Vagina (tissue), 2 donors: ENCODE results near the gene CYP4A22. TPM values are rescaled to one million over a fixed set of nuclear protein-coding genes. Genes with fewer than 3 reads are reported as not detected.

ENCODE experiments used
- DNase-seq, 2 donors: peaks; one replicate each; pipeline ENCODE4 v3.0.0-alpha.2; 2017; ENCODE audit errors: extremely low spot score in 2 of 2
- H3K27ac ChIP-seq: fragments of 200-600 bp; sonication (generic); one replicate; pipeline ENCODE4 v1.5.1; 2019
- H3K27me3 ChIP-seq: fragments of 200-600 bp; sonication (generic); one replicate; pipeline ENCODE4 v1.5.1; 2019
- H3K36me3 ChIP-seq, 2 donors: fragments of 200-600 bp; sonication (generic); one replicate each; pipeline ENCODE4 v1.5.1; 2017 to 2019
- H3K4me1 ChIP-seq: fragments of 200-600 bp; sonication (generic); one replicate; pipeline ENCODE4 v1.5.1; 2019
- H3K4me3 ChIP-seq, 2 donors: fragments of 200-600 bp; sonication (generic); 1 replicate in 1 of 2; 2 replicates in 1 of 2; pipeline ENCODE4 v1.5.1; 2016 to 2019
- H3K9me3 ChIP-seq: fragments of 200-600 bp; sonication (generic); one replicate; pipeline ENCODE4 v1.5.1; 2019
- CTCF ChIP-seq, 3 experiments: fragments of 450-650 bp in 2 of 3; fragments of 200-600 bp in 1 of 3; sonication (generic) in 1 of 3; IDR thresholded peaks; one replicate each; pipeline ENCODE4 v1.5.1; 2017 to 2019; ENCODE audit warnings: antibody characterized with exemption in 3 of 3, mild to moderate bottlenecking in 2 of 3, moderate library complexity in 2 of 3
- POLR2A ChIP-seq, 2 donors: fragments of 450-650 bp; IDR thresholded peaks; one replicate each; pipeline ENCODE4 v1.6.1; 2017; ENCODE audit warnings: antibody characterized with exemption in 2 of 2, mild to moderate bottlenecking in 2 of 2, moderate library complexity in 2 of 2
- POLR2AphosphoS5 ChIP-seq, 2 donors: sonication (generic); formaldehyde crosslinking; IDR thresholded peaks; one replicate each; pipeline ENCODE4 v1.9.0; 2017; ENCODE audit warnings: antibody characterized with exemption in 2 of 2, mild to moderate bottlenecking in 2 of 2, low read depth in 1 of 2; ENCODE audit not compliant: insufficient read depth in 1 of 2
- intact Hi-C: fragments of 100-400 bp; cut with DNase I; formaldehyde crosslinking; loops from one replicate; pipeline ENCODE4 v1.15.1; 2023
- total RNA-seq: library from RNA; depleted of rRNA; stranded (reverse); fragments of >200 nt; gene quantifications from one replicate; pipeline ENCODE4 v1.2.3, GENCODE V29; 2016

CYP4A22 gene
- total RNA-seq, 1 donor from 2014 or later: not detected

DNA sequence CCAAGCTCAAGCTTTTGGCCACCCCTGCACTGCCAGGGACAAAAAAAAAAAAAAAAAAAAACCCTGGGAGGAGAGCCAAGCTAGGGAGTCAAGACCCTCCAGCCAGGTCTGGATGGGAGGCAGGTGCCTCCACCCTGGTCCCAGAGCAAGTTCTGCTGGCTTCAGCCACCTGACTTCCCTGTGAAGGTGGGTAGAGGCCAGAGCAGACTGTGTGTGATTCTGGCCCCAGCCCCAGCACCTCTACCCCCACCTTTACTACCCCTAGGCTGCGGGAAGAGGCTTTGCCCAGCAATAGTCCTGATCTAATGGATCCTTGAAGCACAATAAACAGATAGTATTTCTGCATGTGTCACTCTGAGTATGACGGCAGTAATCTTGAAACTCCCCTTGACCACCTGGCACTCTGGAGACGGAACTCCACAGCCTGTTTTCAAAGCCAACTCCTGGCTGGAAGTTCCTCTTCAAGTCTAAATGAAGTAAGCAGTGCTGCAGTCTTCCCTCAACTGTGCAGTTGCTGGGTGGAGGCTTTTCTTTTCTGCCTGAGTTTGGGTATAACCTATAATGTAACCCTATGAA is 42.8 kb downstream of the CYP4A22 start:
- Histone ChIP-seq H3K4me3 (peak overlapping the region; percentile 40), H3K4me1 (peaks cover 9% of the 10 kb centered on the region), H3K36me3 (no peaks in the 10 kb centered on the region), H3K27me3 (no peaks in the 10 kb centered on the region), H3K9me3 (no peaks in the 10 kb centered on the region), H3K27ac (no peak overlapping the region)
- TF ChIP-seq POLR2A (IDR thresholded peaks at IDR 0.05): no peak
- DNase-seq: peak in 1 of 2 donors; percentile 75
- intact Hi-C loops: loop anchor here (10.0 kb wide), 2 partner anchors 245 to 545 kb away; no protein-coding TSS in a partner anchor

DNA sequence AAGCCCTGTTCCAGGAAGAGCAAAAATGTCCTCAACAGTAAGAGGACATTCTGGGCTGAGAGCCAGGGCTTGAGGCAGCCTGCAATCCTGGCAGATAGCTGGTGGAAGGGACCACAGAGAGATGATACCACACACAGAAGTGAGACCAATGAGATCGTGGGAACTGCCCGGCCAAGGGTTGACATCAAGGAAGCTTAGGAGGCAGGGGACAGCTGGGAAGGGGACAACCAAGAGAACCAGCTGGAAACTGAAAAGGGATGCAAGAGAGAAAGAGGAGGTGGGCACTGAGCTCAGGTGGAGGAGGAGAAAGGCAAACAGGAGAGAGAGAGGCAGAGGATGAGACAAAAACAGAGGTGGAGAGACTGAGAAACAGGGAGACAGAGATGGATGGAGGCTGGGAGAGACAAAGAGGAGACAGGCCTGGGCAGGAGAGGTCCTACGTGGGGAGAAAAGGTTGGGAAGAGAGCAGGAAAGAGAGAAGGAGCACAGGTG is 43.4 kb downstream of the CYP4A22 start:
- Histone ChIP-seq H3K4me3 (no peak overlapping the region), H3K27me3 (no peaks in the 10 kb centered on the region), H3K9me3 (no peaks in the 10 kb centered on the region), H3K4me1 (peaks cover 9% of the 10 kb centered on the region), H3K27ac (no peak overlapping the region), H3K36me3 (no peaks in the 10 kb centered on the region)
- intact Hi-C loops: loop anchor here (10.0 kb wide), 2 partner anchors 244 to 544 kb away; no protein-coding TSS in a partner anchor
- peak in 1 of 2 donors; percentile 75 for DNase-seq
- TF ChIP-seq POLR2A (IDR thresholded peaks at IDR 0.05) (no peak), POLR2AphosphoS5 (IDR thresholded peaks at IDR 0.05; ENCODE audit: insufficient read depth in 1 of 2, low read depth in 1 of 2) (no peak), CTCF (IDR thresholded peaks at IDR 0.05) (no peak)

- intact Hi-C loops: loop anchor here (10.0 kb wide), 2 partner anchors 243 to 543 kb away; no protein-coding TSS in a partner anchor
- no peak overlapping the region for H3K27ac ChIP-seq
These were observed 44.1 kb downstream of the CYP4A22 start for GRCh38 chr1:47181095-47181954.

DNA sequence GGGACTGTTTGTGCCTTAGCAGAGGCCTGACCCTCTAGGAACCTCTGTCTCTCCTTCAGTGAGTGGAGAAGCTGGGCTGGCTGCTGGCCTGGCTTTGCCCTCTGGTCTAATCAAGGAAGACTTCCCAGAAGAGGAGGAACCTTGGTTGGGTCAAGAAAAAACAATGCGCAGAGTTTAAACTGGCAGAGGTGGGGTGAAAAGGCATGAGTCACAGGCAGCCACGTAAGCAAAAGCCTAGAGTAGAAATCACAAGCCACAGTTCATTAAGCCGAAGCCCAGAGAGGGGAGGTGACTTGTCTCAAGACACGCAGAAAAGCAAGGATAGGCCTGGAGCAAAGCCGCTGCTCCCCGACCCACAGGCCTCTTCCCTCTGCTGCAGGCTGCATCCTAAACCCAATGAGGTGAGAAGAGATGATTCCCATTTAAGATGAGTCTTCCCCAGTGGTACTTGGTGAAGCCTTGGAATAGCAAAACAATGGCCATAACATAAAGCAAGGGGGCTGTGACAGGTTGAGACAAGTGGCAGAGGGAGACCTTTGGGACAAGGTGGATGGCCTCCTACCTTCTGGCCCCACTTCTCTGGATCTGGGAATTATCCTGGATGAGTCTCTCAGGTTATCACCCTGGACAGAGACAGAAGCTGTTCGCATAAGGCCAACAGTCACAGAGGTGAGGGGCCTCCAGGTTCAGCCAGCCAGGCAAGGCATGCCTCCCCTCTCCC is 44.9 kb downstream of the CYP4A22 start:
- Histone ChIP-seq H3K4me1 (peaks cover 9% of the 10 kb centered on the region), H3K36me3 (no peaks in the 10 kb centered on the region), H3K9me3 (no peaks in the 10 kb centered on the region), H3K27me3 (no peaks in the 10 kb centered on the region), H3K27ac (no peak overlapping the region), H3K4me3 (no peak overlapping the region)
- intact Hi-C loops: loop anchor here (10.0 kb wide), 2 partner anchors 243 to 543 kb away; no protein-coding TSS in a partner anchor
- peak in 1 of 2 donors; percentile 64 for DNase-seq
- TF ChIP-seq CTCF (IDR thresholded peaks at IDR 0.05) (no peak), POLR2AphosphoS5 (IDR thresholded peaks at IDR 0.05; ENCODE audit: insufficient read depth in 1 of 2, low read depth in 1 of 2) (peak in 1 of 2 donors; percentile 18)

More at GRCh38 chr1:47181095-47181954, 44.1 kb downstream of the CYP4A22 start:
- Histone ChIP-seq H3K9me3 (no peaks in the 10 kb centered on the region), H3K4me3 (no peak overlapping the region), H3K36me3 (no peaks in the 10 kb centered on the region), H3K4me1 (peaks cover 9% of the 10 kb centered on the region), H3K27me3 (no peaks in the 10 kb centered on the region)
- DNase-seq: peak in 1 of 2 donors; percentile 47
- no peak for TF ChIP-seq CTCF (IDR thresholded peaks at IDR 0.05)
- TF ChIP-seq POLR2AphosphoS5 (IDR thresholded peaks at IDR 0.05; ENCODE audit: insufficient read depth in 1 of 2, low read depth in 1 of 2): no peak
- no peak for TF ChIP-seq POLR2A (IDR thresholded peaks at IDR 0.05)

GRCh38 chr1:47182676-47183235 is 45.5 kb downstream of the CYP4A22 start:
- Histone ChIP-seq H3K27ac (no peak overlapping the region), H3K4me3 (no peak overlapping the region), H3K36me3 (no peaks in the 10 kb centered on the region), H3K4me1 (peaks cover 9% of the 10 kb centered on the region), H3K27me3 (no peaks in the 10 kb centered on the region), H3K9me3 (no peaks in the 10 kb centered on the region)
- intact Hi-C loops: loop anchor here (10.0 kb wide), 2 partner anchors 242 to 542 kb away; no protein-coding TSS in a partner anchor
- peak in 1 of 2 donors; percentile 78 for DNase-seq
- TF ChIP-seq CTCF (IDR thresholded peaks at IDR 0.05) (no peak), POLR2AphosphoS5 (IDR thresholded peaks at IDR 0.05; ENCODE audit: insufficient read depth in 1 of 2, low read depth in 1 of 2) (no peak), POLR2A (IDR thresholded peaks at IDR 0.05) (no peak)
